Measurements from ENCODE around the gene SCAMP3.
A peak's percentile ranks its signal among the peaks of the same experiment; 100 is the strongest.
"Not testable (repeated sequence)": the region's sequence is repeated elsewhere in the genome, so short reads cannot be mapped to it uniquely, and the experiment has no call there.

SCAMP3 gene

DNA sequence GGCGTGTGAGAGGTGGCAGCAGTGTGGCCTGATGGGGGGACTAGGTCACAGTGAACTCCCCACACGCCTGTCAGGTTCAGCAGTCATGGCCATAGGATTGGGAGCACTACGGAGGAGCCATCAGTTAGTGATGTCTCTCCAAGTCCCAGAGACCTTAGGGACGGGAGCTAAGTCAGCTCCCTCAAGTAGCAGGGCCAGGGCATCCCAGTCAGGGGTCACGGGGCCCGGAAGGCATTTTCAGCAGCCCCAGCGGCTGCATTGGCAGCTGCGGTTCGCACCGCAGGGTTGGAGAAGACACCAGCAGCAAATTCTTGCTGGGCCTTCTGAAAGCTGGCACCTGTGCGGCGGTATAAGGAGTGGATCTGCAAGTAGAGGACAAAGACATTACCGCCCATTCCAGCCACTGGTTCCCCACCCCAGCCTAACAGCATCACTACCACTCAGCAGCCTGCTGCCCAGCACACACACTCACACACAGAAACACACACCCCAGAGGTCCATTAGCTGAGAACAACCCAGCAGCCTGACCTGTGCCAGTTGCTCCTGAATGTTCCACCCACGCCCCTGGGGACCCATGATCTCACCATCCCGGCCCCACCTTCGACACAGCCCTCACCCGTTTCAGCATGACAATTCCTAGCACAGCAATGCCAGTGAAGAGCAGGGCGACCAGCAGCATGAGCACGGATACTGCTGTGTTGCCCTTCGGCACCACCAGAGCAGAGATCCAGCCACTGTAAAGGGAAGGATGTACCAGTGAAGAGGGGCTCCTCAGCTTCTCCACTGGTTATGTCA is 5.9 kb downstream of the SCAMP3 start:
- DNase-seq (ENCODE audit: insufficient read length, low spot score) (no peak), FAIRE-seq (no peak)

DNA sequence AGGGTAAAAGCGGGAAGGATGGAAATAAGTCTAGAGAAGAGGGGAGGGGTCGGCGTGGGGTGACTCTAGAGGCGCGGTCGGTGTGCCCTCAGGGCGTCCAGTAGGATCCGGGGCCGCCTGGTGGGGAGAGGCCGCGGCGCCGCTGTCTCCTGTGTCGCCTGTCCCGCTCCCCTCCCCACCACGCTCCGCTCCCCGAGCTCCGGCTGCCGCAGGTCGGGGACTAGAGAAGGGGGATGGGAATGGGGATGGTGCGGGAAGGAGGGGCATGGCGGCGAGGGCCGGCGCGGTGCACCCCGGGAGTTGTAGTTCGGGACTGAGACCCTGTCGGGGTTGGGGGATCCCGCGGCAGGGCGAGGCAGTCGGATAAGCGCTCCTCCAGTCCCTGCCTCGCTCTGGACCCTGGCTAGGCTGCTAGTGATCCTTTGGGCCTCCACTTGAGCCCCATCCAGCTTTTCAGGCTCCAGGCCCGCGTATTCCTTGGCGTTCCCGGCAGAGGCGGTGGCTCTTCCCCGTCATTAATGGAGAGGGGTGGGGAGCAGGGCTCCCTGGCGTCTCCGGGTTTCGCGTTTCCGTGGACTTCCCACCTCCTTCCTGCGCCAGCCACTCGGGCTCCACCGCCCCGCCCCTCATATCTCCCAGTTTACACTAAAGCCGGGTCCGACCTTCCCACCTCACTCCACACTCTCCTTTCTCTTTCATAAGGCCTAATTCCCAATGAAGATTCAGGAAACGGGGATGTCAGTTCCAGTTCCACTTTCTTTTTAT is 6.7 kb downstream of the SCAMP3 start, which contains the start of gene ENTREP3:
TSS of gene ENTREP3 (minus strand) at position 241 of the 765 bp plus-strand sequence. CDS start 606 bp downstream, outside the sequence.
- DNase-seq (ENCODE audit: insufficient read length, low spot score), result peak; percentile 93
- peak; percentile 89 for FAIRE-seq

GRCh38 chr1:155254714-155255242 is 7.4 kb downstream of the SCAMP3 start:
- FAIRE-seq (no peak), DNase-seq (ENCODE audit: insufficient read length, low spot score) (no peak)

DNA sequence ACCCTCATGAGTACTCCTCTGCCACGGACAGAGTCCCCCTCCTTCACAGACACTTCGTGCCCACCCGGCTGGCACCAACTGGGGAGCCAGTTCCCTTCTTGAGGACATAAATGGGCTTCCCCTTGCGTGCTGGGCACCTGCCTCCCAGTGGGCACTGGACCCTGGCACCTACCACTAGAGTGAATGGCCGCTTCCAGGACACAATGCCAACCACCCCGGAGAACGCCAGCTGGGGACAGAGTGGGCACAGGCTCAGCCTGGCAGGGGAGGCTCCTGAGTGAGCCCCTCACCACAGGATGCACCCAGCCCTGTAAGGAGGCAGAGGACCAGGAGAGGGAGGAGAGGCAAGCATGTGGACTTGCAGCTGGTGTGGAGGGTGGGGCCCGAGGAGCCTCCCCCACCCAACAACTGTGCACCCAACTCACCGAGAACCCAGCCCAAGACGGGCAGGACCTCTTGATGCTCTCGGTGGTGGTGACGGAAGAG is 7.9 kb downstream of the SCAMP3 start:
- FAIRE-seq (no peak), DNase-seq (ENCODE audit: insufficient read length, low spot score) (no peak)

DNA sequence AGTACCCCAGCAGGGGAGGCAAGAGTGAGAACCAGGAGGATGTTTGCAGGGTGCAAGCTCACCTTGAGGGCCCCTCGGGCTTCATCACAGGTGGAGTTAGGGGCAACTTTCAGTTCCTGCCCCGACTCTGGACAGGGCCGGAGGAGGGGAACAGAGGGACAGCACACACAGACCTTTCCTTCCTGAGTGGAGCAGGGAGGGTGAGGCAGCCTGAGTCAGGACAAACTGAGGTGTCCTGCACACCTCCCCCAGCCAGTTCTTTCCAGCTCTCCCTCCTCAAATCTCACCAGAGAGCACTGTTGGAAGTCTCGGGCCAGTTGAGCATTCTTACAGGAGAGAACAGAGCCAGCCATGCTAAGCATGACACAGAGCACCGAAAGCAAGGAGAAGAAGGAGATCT is 8.4 kb downstream of the SCAMP3 start:
- FAIRE-seq (no peak), DNase-seq (ENCODE audit: insufficient read length, low spot score) (no peak)

- FAIRE-seq (no peak), DNase-seq (ENCODE audit: insufficient read length, low spot score) (no peak)
Observed at GRCh38 chr1:155253208-155253607, 9.0 kb downstream of the SCAMP3 start.

DNA sequence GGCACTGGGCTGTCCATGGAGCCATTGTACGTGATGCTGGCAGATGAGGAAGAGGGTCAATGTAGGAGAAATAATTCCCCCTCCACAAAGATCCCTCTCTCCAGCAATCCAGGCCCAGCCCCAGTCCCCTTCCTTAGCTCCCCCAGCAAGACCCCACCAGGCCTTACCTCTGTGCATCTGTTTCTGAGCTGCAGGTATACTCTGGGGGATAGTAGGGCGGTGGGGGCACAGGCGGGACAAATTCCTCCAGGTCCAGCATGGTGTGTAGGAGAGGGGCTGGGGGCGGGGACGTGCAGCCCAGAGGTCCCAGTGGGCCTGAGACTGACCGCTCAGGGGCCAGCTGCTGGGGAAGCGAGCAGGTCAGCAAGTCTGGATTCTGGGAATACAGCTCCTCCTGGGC is 10.6 kb downstream of the SCAMP3 start:
- no peak for DNase-seq (ENCODE audit: insufficient read length, low spot score)
- no peak for FAIRE-seq

DNA sequence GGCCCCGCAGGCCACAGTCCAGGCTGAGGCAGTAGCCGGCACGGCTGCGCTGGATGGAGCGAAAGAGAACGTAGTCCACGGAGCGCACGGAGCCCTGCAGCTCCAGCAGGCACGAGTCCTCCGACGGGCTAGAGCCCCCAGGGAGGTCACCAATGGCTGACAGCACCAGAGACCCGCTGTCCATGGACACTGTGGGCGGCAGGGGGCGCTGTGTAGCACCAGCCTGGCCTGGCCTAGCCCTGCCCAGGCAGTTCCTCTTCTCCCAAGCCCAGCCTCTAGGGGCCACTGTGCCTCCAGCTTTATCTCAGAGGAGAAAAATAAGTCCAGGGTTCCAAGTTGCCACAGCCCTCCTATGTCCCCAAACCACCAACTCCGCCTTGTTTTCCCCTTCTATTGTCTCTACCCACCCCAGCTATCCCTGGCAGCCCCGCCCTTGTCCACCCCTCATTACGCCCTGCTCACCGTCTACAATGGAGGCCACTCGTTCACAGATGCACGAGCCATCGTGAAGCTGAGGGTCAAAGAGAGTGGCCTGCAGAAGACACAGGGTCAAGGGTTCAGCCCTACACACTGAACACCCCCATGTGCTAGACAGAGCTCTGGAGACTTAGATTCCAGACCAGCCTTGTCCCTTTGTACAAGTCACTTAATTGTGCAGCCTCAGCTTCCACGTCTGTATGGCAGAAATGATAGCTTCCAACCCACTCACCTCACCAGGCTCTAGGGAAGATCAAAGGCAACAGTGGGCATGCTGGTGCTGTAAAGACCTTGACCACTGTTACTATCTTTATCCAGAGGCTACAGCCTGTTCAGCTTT is 11.3 kb downstream of the SCAMP3 start:
- DNase-seq (ENCODE audit: insufficient read length, low spot score), result peak; percentile 98
- peak; percentile 87 for FAIRE-seq

DNA sequence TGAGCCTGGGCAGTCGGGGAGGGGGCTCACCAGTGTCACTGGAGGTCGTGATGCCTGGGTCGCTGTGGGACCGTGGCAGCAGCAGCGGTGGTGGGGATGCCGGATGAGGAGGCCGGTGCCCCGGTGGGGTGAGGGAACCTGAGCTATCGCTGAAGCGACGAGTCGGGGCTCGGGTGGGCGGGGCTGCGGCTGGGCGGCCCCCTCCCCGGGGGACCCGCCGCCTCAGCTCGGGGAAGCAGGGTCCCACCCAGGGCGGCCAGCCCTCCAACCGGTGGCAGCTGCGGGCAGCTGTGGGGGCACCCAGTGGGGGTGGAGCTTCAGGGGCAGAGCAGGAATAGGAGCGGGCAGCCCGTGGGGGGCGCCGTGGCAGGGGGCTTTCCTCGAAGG is 11.9 kb downstream of the SCAMP3 start:
- DNase-seq (ENCODE audit: insufficient read length, low spot score), result no peak
- no peak for FAIRE-seq

GRCh38 chr1:155247667-155248553 is 14.2 kb downstream of the SCAMP3 start:
- FAIRE-seq, result no peak
- DNase-seq (ENCODE audit: insufficient read length, low spot score), result no peak

GRCh38 chr1:155246796-155247195 is 15.4 kb downstream of the SCAMP3 start:
- not testable (repeated sequence) for FAIRE-seq; DNase-seq (ENCODE audit: insufficient read length, low spot score)

DNA sequence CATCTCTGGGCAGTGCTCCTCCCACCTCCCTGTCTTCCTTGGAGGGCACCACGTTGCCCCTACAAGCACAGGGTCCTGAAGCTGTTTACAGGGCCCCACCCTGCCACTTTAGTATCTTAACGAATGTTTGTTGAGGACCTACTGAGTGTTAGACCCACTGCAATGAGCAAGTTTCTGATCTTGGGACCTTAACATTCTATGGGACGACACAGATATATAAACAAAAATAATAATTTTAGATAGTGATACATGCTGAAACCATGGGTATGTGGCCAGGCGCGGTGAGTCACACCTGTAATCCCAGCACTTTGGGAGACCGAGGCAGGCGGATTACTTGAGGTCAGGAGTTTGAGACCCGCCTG is 17.0 kb downstream of the SCAMP3 start:
- DNase-seq (ENCODE audit: insufficient read length, low spot score) (no peak), FAIRE-seq (no peak)

GRCh38 chr1:155244368-155245162 is 17.6 kb downstream of the SCAMP3 start:
- FAIRE-seq, result peak; percentile 83
- peak; percentile 88 for DNase-seq (ENCODE audit: insufficient read length, low spot score)

DNA sequence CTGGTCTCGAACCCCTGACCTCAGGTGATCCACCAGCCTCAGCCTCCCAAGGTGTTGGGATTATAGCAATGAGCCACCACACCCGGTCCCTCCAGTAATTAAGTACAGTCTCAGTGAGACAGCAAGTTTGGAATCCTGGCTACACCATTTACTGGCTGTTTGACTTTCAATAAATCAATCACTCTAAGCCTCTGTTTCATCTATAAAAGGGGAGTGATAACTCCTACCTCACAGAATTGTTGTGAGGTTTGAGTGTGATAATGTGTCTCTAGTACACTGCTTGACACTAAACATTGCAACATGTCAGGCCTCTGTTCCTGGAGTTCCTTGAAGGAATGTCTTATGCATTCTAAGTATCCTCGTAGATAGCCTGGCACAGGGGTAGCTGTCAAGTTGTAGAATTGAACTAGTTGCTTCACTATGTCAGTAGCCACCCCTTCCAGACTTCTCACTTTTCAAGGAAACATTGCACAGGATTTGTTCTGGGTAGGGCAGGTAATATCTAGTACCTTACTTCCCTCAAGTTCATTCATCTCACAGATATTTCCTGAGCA is 19.3 kb downstream of the SCAMP3 start:
- no peak for DNase-seq (ENCODE audit: insufficient read length, low spot score)
- no peak for FAIRE-seq

DNA sequence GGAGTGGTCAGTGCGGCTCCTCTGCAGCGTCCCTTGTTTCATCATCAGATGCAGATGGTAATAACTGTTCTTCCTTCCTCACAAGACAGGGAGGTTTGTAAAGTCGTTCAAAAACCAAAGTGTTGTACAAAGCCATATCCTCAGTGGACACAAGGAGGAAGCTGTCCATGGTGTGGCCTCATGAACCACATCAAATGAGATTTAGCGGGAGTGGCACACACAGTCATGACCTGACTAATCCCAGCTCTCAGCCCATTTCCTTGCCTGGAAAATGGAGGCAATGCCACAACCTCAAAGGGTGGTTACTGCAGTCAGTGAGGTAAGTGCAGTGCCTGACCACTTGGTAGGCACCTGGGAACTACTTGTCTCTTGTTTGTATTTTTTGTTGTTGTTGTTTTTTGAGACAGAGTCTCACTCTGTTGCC is 20.3 kb downstream of the SCAMP3 start:
- FAIRE-seq (no peak), DNase-seq (ENCODE audit: insufficient read length, low spot score) (no peak)

- FAIRE-seq (peak; percentile 83), DNase-seq (ENCODE audit: insufficient read length, low spot score) (no peak)
Observed at GRCh38 chr1:155241069-155241679, 21.0 kb downstream of the SCAMP3 start.

DNA sequence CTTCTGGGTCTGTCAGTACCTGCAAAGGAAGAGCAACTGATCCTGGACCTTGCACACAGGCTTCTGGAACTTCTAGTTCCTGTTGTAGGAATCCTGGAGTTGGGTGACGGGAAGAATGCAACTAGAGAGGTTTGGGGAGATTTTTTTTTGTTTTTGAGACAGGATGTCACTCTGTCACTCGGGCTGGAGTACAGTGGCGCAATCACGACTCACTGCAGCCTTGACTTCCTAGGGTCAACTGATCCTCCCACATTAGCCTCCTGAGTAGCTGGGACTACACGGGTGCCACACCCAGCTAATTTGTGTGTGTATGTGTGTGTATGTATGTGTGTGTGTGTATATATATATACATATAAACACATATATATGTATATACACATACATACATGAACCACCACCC is 25.7 kb downstream of the SCAMP3 start:
- FAIRE-seq (no peak), DNase-seq (ENCODE audit: insufficient read length, low spot score) (no peak)

- not testable (repeated sequence) for FAIRE-seq; DNase-seq (ENCODE audit: insufficient read length, low spot score)
Observed at GRCh38 chr1:155235375-155235774, 26.8 kb downstream of the SCAMP3 start.
